ENCODE data around the gene SUPT6H.
A peak's percentile ranks its signal among the peaks of the same experiment; 100 is the strongest.

The SUPT6H gene

DNA sequence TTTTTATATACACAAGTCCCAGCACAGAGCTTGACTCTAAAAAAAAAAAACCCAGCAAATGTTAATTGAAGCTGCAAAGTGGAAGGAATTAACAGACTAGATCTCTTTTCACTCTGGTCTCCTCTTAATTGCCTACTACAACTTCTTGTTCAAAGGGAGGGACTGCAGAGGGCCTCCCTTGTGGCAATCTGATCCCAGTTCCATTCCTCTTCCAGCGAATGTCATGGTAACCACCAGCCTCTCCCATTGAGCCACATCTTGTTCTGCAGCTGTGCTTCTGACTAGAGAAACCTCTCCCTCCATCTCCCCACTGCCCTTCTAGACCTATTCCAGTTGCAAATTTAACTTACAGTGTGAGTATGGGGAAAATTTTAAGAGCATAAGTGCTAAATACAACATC lies 5.9 kb downstream of the SUPT6H start:
- DNase-seq (ENCODE audit: low read depth) = no peak
- TF ChIP-seq, protein P1, sequence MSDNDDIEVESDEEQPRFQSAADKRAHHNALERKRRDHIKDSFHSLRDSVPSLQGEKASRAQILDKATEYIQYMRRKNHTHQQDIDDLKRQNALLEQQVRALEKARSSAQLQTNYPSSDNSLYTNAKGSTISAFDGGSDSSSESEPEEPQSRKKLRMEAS (IDR thresholded peaks at IDR 0.05; ENCODE audit: low read depth, low read length) = no peak
- TF ChIP-seq, protein P2, sequence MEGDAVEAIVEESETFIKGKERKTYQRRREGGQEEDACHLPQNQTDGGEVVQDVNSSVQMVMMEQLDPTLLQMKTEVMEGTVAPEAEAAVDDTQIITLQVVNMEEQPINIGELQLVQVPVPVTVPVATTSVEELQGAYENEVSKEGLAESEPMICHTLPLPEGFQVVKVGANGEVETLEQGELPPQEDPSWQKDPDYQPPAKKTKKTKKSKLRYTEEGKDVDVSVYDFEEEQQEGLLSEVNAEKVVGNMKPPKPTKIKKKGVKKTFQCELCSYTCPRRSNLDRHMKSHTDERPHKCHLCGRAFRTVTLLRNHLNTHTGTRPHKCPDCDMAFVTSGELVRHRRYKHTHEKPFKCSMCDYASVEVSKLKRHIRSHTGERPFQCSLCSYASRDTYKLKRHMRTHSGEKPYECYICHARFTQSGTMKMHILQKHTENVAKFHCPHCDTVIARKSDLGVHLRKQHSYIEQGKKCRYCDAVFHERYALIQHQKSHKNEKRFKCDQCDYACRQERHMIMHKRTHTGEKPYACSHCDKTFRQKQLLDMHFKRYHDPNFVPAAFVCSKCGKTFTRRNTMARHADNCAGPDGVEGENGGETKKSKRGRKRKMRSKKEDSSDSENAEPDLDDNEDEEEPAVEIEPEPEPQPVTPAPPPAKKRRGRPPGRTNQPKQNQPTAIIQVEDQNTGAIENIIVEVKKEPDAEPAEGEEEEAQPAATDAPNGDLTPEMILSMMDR (IDR thresholded peaks at IDR 0.05; ENCODE audit: low read depth, low read length) = no peak
- no peak for TF ChIP-seq POLR2A (IDR thresholded peaks at IDR 0.05; ENCODE audit: extremely low read depth, insufficient read length)
- no peak for TF ChIP-seq MYC (IDR thresholded peaks at IDR 0.05; ENCODE audit: low read depth, low read length)

DNA sequence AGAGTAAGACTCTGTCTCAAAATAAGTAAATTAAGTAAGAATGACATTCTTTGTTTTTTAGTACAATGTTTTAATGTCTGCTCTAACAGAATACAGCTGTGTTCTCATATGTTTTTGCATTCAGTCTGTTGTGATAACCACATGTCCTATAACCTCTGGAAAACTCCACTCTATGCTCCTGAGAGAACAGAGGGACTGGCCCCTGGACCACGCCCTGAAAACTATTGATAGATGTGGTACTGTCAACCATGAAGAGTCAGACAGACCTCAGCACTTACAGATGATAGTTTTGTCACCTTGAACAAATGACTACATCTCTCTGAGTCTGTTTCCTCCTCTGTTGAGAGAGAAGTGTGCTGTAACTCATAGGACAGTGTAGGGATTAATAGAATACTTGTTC lies 7.9 kb downstream of the SUPT6H start:
- TF ChIP-seq MYC (IDR thresholded peaks at IDR 0.05; ENCODE audit: low read depth, low read length) = no peak
- DNase-seq (ENCODE audit: low read depth) = no peak
- no peak overlapping the region for H3K4me3 ChIP-seq (ENCODE audit: low read depth, low read length)

More for the DNA sequence above, 5.9 kb downstream of the SUPT6H start:
- H3K4me3 ChIP-seq (ENCODE audit: low read depth, low read length) = no peak overlapping the region

DNA sequence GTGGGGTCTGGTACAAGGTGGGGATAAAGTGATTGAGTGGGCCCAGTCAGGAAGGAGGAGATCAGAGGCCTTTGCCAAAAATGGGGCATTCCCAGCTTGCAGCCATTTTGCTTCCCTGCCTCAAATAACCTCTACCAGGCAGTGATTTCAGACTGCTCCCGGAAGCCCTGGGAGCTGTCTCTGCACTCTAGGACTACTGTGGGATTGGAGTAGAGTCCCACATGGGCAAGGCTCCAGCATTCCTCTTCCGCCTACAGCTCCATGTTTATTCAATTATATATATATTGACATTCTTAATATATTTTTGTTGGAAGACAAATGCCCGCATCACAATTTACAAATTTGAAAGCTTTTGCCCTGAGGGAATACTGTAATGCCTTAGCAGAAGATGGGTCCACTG lies 13.5 kb downstream of the SUPT6H start:
- DNase-seq (ENCODE audit: low read depth) = no peak
- TF ChIP-seq MYC (IDR thresholded peaks at IDR 0.05; ENCODE audit: low read depth, low read length) (no peak), POLR2A (IDR thresholded peaks at IDR 0.05; ENCODE audit: extremely low read depth, insufficient read length) (no peak)
- TF ChIP-seq, protein P2 (IDR thresholded peaks at IDR 0.05; ENCODE audit: low read depth, low read length) = no peak
- TF ChIP-seq, protein P1 (IDR thresholded peaks at IDR 0.05; ENCODE audit: low read depth, low read length) = no peak
- no peak overlapping the region for H3K4me3 ChIP-seq (ENCODE audit: low read depth, low read length)

DNA sequence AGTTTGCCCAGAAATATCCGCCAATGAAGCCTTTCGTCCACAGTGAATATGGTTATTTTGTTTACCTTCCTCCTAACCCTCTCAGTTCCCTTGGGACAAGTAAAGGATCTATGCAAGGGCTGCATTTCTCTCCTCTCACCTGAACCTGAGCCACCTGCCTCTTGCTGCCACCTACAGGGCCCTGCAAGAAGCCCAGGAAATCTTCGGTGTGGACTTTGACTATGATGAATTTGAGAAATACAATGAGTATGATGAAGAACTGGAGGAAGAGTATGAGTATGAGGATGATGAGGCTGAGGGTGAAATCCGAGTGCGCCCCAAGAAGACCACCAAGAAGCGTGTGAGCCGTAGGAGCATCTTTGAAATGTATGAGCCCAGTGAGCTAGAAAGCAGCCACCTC lies 14.0 kb downstream of the SUPT6H start:
- no peak overlapping the region for H3K4me3 ChIP-seq (ENCODE audit: low read depth, low read length)
- DNase-seq (ENCODE audit: low read depth) = peak; percentile 20
- no peak for TF ChIP-seq POLR2A (IDR thresholded peaks at IDR 0.05; ENCODE audit: extremely low read depth, insufficient read length)
- TF ChIP-seq, protein P2 (IDR thresholded peaks at IDR 0.05; ENCODE audit: low read depth, low read length) = peak; percentile 32

DNA sequence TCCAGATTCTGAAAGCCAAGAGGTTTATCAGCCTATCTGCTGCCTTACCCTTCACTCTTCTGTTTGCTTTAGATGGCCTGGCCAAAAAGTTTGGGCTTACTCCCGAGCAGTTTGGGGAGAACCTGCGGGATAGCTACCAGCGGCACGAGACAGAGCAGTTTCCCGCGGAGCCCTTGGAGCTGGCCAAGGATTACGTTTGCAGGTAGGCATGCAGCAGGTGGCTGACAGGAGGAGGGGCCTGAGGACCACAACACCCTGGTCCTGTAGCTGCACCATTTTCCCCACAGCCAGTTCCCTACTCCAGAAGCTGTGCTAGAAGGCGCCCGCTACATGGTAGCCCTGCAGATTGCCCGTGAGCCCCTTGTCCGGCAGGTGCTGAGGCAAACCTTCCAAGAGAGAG lies 20.6 kb downstream of the SUPT6H start:
- TF ChIP-seq, protein P2 (IDR thresholded peaks at IDR 0.05; ENCODE audit: low read depth, low read length) = no peak
- TF ChIP-seq, protein P1 (IDR thresholded peaks at IDR 0.05; ENCODE audit: low read depth, low read length) = no peak
- TF ChIP-seq MYC (IDR thresholded peaks at IDR 0.05; ENCODE audit: low read depth, low read length) (no peak), POLR2A (IDR thresholded peaks at IDR 0.05; ENCODE audit: extremely low read depth, insufficient read length) (no peak)
- H3K4me3 ChIP-seq (ENCODE audit: low read depth, low read length) = no peak overlapping the region
- no peak for DNase-seq (ENCODE audit: low read depth)

DNA sequence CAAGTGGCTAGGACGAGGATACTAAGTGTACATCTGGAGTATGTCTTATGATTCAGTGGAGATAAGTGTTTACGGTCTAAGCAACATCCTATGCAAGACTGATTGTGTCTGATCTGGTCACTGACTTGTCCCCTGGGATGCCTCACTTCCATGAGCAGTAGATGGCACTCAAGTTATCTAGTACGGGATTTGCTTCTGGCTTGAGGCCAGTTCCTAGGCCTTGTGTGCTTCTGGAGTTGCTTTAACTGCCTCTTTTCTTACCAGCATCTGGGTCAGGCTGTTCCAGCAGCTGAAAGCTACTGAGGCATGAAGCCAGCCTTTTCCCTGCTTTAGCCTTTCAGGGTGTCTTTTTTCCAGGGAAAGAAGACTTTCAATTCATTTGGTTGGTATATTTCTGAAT lies 23.0 kb downstream of the SUPT6H start:
- DNase-seq (ENCODE audit: low read depth) = peak; percentile 55
- TF ChIP-seq, protein P2 (IDR thresholded peaks at IDR 0.05; ENCODE audit: low read depth, low read length) = no peak
- no peak for TF ChIP-seq POLR2A (IDR thresholded peaks at IDR 0.05; ENCODE audit: extremely low read depth, insufficient read length)
- no peak for TF ChIP-seq MYC (IDR thresholded peaks at IDR 0.05; ENCODE audit: low read depth, low read length)
- TF ChIP-seq, protein P1 (IDR thresholded peaks at IDR 0.05; ENCODE audit: low read depth, low read length) = no peak
- H3K4me3 ChIP-seq (ENCODE audit: low read depth, low read length) = no peak overlapping the region
